22Rv1 (cell line): ENCODE measurements around the gene C1QTNF12.

ENCODE experiments used
- ZFX ChIP-seq: fragments of 450-650 bp; IDR thresholded peaks from 2 replicates; pipeline ENCODE4 v1.6.1; 2017; ENCODE audit warnings: antibody characterized with exemption, borderline replicate concordance
- TF ChIP-seq, protein P1 (sequence below): fragments of 450-650 bp; IDR thresholded peaks from 2 replicates; pipeline ENCODE4 v1.5.1; 2017; ENCODE audit warnings: mild to moderate bottlenecking

DNA sequence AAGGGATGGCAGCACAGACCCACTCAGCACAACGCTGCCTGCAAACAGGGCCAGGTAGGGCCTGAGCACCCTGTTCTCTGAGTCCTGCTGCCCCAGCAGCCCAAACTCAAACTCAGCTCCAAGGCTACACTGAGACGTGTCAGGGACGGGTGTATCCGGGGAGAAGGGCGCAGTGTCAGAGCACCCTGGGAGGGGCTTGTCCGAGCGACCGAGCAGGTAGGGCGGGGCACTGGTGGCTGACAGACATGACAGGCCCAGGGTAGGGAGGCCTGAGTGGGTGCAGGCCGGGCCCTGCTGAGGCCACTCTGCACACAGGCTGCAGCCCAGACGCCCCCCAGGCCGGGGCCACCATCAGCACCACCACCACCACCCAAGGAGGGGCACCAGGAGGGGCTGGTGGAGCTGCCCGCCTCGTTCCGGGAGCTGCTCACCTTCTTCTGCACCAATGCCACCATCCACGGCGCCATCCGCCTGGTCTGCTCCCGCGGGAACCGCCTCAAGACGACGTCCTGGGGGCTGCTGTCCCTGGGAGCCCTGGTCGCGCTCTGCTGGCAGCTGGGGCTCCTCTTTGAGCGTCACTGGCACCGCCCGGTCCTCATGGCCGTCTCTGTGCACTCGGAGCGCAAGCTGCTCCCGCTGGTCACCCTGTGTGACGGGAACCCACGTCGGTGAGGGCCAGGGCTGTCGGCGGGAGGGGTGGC, 39.2 kb upstream of the C1QTNF12 start:
- TF ChIP-seq, protein P1, sequence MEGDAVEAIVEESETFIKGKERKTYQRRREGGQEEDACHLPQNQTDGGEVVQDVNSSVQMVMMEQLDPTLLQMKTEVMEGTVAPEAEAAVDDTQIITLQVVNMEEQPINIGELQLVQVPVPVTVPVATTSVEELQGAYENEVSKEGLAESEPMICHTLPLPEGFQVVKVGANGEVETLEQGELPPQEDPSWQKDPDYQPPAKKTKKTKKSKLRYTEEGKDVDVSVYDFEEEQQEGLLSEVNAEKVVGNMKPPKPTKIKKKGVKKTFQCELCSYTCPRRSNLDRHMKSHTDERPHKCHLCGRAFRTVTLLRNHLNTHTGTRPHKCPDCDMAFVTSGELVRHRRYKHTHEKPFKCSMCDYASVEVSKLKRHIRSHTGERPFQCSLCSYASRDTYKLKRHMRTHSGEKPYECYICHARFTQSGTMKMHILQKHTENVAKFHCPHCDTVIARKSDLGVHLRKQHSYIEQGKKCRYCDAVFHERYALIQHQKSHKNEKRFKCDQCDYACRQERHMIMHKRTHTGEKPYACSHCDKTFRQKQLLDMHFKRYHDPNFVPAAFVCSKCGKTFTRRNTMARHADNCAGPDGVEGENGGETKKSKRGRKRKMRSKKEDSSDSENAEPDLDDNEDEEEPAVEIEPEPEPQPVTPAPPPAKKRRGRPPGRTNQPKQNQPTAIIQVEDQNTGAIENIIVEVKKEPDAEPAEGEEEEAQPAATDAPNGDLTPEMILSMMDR: no peak
- no peak for TF ChIP-seq ZFX
